Endothelial cell of hepatic sinusoid (primary cell): ENCODE data around the gene ARHGAP8.
"Not testable (repeated sequence)": the region's sequence is repeated elsewhere in the genome, so short reads cannot be mapped to it uniquely, and the experiment has no call there.

Experiments used
- in situ Hi-C: cut with HindIII; loops from 2 replicates; pipeline ENCODE4 v1.10.0; 2017; ENCODE audit warnings: low sequenced_read_pairs

The ARHGAP8 gene

GRCh38 chr22:44884562-44884961 is 132.2 kb downstream of the ARHGAP8 start:
- in situ Hi-C loops, result no loop called here

- in situ Hi-C loops, result no loop called here
These were observed 132.8 kb downstream of the ARHGAP8 start for GRCh38 chr22:44884968-44885805.

DNA sequence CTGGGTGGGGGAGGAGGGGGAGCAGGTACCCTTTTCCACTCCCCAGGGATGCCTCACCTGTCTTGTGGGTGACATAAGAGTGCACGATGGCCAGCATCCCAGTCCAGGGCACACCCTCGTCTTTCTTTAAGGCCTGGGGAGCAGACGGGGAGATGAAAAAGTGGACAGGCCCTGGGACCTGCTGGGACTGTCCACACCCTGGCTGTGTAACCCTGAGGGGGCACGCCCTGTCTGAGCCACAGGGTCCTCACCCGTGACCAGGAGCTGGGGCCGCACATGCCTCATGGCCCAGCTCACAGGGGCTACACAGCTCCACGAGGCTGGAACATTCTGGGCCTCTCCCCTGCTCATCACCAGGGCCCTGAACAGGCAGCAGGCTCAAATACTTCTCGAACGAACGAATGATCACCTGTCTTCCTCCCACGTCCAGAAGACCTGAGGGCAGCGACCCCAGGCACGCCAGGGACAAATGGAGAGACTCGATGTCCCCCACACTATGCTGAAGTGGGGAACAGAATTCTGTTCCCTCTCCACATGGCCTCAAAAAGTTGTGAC is 133.5 kb downstream of the ARHGAP8 start:
- in situ Hi-C loops, result no loop called here

- in situ Hi-C loops, result no loop called here
These were observed 135.6 kb downstream of the ARHGAP8 start for GRCh38 chr22:44887941-44888366.

DNA sequence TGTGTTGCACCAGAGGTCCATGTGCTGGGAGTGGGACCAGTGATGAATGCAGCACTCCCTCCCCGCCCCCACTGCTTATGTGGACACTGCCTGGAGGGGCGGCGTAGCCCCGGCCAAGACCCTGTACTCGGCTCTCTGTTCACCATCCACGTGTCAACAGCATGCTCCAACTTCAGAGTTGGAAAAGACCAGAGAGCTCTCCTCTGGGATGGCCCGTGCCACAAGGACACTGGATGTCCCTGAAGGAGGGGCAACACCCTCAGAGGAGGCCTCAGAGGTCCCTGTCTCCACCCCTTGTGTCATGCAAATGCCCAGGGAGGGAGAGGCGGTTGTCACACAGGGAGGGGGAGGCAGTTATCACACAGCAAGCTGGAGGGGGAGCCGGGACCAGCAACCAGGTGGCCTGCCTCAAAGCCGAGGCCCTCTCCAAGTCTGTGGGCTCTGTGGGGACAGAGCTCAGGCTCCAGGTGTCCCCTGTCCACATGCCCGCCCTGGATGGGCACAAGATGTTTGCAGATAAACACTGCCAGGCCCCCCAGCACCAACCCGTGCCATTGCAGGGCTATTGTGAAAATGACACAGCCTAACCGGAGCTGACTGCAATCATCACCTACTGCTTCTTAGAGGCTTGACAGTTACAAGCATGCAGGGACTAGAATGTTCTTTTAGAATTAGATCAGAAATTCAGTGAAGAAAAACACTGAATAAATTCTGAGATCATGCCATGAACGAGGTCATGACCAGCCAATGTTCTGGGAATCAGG is 136.3 kb downstream of the ARHGAP8 start:
- in situ Hi-C loops, result no loop called here

- in situ Hi-C loops, result no loop called here
These were observed 137.0 kb downstream of the ARHGAP8 start for GRCh38 chr22:44889255-44889878.

DNA sequence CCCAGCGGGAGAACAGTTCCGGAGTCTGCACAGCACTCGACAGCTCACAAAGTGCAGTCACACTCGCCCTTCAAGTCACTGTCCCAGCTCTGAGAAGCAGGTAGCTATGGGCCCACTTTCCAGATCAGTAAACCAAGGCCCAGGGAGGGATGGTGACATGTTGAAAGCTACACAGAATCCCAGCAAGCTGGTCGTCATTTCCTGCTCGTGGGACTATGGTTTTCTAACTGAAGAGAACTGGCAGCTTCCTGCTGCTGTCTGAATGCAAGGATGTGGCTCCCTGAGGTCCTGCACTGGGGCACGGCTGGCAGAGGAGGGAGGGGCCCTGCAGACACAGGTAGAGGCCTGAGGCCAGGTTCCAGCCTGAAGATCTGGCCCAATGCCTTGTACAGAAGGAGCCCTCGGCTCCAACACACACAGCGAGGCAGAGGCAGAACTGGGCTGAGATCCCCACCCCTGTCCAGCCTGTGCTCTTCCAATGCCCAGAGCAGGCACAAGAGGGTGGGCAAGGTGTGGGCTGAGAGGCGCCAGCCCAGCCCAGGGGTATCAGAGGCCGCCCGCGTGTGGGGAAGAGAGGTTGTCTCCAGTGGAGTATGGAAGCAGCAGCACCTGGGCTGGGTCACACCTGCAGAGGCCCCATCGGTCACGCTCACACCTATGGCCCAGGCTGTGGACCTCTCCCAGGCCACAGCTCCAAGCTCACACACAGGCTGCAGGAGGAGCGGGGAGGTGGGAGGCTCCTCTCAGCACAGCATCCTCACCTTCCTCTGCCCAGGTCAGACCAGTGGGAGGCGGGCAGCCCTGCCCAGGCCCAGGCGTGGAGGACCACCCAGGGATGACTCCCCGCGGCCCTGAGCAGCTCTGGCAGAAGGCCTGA is 138.3 kb downstream of the ARHGAP8 start:
- in situ Hi-C loops, result no loop called here

GRCh38 chr22:44891293-44891747 is 138.9 kb downstream of the ARHGAP8 start:
- in situ Hi-C loops, result no loop called here

GRCh38 chr22:44891791-44892190 is 139.4 kb downstream of the ARHGAP8 start:
- in situ Hi-C loops, result no loop called here

DNA sequence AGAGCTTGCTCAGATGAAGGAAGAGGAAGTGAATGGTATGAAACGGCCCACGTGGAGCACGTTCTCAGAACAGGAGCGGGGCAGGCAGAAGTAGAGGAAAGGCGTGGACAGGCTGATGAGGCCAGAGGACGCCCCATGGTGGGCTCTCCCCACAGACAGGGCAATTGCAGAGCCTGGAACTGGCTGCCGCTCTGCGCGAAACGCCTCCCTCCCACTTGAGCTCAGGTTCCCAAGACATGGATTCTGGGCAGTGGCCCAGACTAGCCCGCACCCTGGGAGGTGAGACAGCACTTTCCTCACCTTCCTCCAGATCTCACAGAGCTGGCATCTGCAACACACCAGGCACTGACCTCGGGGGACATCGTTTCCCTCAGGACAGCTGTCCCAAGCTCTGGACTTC is 139.9 kb downstream of the ARHGAP8 start:
- in situ Hi-C loops, result no loop called here

DNA sequence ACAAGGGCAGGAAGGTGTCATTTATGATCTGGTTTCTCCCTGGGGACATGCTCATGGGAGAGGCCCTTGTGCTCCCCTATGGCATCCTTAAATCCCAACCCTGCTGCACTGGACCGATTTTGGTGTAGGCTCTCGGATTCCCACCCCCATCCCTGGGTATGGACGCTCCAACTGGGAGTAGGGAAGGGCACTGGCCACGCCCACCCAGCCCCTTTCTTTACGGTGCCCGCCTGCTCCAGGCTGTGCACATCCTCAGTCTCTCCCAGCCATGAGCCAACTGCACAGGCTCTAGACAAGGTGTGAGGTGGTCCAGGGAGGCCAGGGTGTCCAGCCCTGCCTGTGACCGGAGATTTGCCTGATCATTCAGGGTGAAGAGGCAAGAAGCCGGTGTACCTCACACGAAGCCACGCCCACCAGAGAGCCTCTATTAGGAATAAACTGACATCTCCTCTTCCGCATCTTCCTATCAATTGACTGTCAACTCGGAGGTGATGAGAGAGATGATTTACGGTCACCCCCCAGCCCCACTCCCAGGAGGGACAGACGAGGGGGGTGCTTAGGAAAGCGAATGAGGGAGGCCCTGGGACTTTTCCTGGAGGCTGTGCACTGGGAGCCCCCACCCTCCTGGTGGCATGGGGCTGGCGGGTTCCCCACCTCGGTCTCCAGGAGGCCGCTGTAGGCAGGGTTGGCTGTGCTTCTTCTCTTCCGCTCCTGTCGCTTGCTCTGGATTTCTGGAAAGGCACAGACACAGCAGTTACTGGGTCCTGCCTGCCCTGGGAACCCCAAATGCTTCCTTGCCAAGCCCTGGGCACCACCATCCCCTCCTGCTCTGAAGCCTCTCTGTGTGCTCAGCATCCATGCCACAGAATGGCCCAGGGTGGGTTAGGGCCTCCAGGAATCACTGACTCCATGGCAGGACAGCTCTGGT is 140.7 kb downstream of the ARHGAP8 start:
- in situ Hi-C loops, result no loop called here

GRCh38 chr22:44893731-44894080 is 141.3 kb downstream of the ARHGAP8 start:
- in situ Hi-C loops, result no loop called here

DNA sequence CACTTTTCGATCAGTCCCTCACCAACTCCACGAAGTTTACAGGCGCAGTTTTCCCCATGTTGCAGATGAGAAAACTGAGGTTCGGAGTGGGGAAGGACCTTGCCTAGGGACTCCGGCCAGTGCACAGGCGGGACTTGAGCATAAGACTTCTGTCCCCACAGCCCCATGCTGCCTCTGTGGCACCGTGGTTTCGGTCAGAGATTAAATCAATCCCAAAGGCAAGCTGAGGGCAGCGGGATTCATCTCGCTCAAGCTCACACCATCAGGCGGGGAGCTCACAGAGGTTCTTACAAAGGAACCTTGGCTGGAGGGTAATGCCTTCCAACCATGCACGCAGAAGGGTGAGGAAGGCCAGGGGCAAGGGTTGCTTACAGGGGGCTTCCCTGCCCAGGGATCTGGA is 141.9 kb downstream of the ARHGAP8 start:
- in situ Hi-C loops, result no loop called here

GRCh38 chr22:44894782-44895181 is 142.4 kb downstream of the ARHGAP8 start:
- in situ Hi-C loops, result no loop called here

GRCh38 chr22:44895296-44896055 is 143.1 kb downstream of the ARHGAP8 start:
- in situ Hi-C loops, result no loop called here

- in situ Hi-C loops, result no loop called here
These were observed 145.9 kb downstream of the ARHGAP8 start for GRCh38 chr22:44898236-44898635.

DNA sequence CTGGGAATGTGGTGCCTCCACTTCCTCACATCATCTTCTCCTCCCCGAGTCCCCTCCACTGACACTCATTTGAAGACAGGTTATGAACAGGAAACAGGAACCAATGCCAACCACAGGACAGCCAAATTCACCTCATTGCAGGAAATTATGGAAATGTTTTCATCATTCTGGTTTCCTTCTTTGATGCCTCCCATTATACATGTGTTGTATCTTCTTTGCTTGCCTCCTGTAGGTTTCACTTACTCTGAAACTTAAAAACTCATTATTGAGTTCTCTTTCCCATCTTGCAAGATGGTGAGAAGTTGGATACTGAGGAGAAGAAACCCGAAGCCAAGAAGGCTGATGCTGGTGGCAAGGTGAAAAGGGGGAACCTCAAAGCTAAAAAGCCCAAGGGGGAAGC is 148.9 kb downstream of the ARHGAP8 start:
- in situ Hi-C loops, result no loop called here

DNA sequence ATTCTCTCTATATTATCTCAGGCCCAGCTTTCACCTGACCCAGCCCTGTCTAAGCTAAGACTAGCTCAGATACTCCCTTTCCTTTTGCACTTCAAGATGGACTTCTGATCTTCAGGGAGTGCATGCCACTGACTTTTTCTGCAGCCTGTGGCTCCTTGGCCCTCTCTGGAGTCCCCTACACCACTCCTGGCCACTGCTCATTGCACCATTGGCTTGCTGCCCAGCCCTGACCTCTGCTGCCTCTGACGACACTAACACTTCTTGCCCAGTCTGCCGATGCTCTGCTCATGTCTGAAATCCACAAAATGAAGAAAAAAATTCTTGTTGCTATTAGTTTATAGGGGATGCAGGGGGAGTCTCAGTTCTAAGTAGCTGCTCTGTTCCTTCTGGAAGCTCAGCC is 150.8 kb downstream of the ARHGAP8 start:
- in situ Hi-C loops, result not testable (repeated sequence)
